WI38 (cell line): ENCODE results near the gene SYNC.
A peak's percentile ranks its signal among the peaks of the same experiment; 100 is the strongest.
"Not testable (repeated sequence)": the region's sequence is repeated elsewhere in the genome, so short reads cannot be mapped to it uniquely, and the experiment has no call there.

Experiments used
- H3K4me3 ChIP-seq: 2 replicates; pipeline ENCODE4 v1.5.1; 2011; ENCODE audit warnings: low read depth, mild to moderate bottlenecking, control low read depth, low read length
- TF ChIP-seq, protein P1 (sequence below): IDR thresholded peaks from 2 replicates; pipeline ENCODE4 v1.5.1; 2012; ENCODE audit warnings: low read depth, mild to moderate bottlenecking, control low read depth, low read length

The SYNC gene

DNA sequence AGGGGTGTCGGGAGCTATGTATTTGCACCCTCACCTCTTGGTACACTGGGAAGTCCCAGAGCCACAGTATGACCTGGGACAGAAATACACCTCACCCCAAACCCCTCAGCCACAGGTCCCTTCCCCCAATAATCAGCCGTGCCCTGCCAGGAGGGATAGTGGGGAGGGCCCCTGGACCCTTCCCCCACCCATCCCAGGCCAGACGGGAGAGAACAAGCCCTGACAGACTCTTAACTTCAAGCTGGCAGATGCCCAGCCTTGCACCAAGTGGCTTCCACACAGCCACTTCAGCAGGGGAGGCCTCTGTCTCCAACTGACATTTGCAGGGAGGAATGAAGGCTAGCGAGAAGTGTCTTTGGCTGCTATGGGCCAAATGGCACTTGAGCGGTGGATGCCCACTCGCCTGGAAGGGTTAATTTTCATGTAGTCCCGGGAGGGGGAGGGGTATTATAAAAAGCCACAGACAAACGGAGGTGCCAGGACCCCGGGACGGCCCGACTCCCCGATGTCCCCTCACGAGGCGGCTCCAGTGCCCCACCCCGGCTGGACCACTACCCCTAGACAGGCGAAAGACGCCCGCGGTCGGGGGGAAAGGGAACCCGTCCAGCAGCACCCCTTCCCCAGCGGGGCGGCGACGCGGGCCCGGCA is 495 bp downstream of the SYNC start:
- TF ChIP-seq, protein P1, sequence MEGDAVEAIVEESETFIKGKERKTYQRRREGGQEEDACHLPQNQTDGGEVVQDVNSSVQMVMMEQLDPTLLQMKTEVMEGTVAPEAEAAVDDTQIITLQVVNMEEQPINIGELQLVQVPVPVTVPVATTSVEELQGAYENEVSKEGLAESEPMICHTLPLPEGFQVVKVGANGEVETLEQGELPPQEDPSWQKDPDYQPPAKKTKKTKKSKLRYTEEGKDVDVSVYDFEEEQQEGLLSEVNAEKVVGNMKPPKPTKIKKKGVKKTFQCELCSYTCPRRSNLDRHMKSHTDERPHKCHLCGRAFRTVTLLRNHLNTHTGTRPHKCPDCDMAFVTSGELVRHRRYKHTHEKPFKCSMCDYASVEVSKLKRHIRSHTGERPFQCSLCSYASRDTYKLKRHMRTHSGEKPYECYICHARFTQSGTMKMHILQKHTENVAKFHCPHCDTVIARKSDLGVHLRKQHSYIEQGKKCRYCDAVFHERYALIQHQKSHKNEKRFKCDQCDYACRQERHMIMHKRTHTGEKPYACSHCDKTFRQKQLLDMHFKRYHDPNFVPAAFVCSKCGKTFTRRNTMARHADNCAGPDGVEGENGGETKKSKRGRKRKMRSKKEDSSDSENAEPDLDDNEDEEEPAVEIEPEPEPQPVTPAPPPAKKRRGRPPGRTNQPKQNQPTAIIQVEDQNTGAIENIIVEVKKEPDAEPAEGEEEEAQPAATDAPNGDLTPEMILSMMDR = no peak
- H3K4me3 ChIP-seq = peak overlapping the region; percentile 84

DNA sequence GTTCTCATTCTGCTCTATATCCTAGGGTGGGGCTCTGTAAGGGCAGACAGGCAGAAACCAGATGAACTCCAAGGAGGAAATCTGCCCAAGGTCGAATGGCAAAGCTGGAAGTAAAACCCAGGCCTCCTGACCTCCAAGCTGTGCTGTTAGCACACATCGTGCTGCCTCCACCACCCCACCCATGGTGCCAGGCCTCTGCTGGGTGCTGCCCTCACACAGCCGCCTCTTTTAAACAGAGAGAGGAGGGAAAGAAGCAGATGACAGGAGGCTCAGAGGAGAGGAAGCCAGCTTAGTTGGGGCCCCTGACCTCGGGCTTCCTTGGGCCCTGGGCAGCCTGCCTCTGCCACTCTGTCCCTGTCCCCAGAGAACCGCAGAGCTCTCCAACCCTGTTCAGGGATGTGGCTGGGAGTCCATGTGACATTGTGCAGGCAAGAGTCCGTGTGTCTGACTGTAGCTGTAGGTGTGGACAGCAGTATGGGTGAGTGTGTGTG is 1.1 kb downstream of the SYNC start:
- peak overlapping the region; percentile 84 for H3K4me3 ChIP-seq
- TF ChIP-seq, protein P1 = no peak

DNA sequence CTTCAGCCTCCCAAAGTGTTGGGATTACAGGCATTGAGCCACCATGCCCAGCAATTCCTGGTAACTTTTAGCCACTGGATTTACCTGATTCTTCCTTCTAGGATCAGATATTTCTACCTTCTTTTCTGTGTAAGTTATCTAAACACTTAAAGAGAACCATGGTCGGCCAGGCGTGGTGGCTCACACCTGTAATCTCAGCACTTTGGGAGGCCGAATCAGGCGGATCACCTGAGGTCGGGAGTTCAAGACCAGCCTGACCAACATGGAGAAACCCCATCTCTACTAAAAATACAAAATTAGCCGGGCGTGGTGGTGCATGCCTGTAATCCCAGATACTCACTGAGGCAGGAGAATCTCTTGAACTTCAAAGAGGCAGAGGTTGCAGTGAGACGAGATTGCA is 5.6 kb downstream of the SYNC start:
- H3K4me3 ChIP-seq = not testable (repeated sequence)

DNA sequence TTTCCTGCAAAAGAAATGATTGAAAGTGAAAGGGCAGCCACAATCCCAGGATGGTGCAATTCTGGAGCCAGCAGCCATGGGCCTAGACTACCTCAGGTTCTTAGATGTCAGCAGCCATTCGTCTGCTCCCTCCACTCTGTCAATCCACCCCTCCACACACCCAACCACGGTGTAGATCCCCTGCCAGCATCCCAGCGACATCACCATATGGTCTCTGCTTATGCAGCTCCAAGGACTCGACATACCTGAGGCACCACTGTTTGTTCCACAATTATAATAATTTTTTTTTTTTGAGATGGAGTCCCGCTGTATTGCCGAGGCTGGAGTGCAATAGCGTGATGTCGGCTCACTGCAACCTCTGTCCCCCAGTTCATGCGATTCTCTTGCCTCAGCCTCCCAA is 6.5 kb downstream of the SYNC start:
- TF ChIP-seq, protein P1 = no peak
- H3K4me3 ChIP-seq = no peak overlapping the region

DNA sequence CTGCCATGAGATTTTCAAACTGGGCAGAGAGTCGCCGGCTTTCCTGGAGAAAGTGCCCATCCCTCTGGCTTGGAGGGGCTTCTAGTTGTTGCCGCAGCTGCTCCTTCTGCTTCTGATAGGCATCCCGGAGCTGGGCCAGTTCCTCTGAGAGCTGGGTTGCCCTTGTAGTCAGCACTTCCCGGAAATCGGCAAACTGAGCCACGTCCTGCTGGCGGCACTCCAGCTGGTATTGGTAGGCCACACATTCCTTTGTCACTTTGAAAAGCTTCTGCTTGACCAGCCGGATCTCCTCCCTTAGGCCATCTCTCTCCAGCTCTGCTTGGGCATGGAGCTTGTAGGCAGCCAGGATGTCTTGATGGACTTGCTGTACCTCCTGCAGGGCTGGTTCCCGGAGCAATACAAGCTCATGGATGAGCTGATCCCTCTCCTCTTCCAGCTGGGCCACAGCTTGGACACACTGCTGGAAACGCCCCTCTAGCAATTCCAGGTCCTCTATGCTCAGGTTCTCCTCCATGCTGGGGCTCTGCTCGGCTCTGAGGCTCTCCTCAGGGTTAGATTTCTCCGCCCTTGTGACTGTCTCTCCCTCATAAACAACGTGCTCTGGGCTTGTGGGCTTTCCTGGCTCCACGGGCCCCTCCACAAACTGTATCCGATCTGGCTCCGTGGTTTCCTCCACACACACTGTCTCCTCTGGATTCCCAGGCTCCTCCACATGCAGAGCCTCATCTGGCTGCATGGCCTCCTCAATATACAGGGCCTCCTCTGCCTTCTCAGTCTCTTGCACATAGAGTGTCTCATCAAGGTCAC is 7.3 kb downstream of the SYNC start:
- H3K4me3 ChIP-seq = no peak overlapping the region
- TF ChIP-seq, protein P1 = no peak

DNA sequence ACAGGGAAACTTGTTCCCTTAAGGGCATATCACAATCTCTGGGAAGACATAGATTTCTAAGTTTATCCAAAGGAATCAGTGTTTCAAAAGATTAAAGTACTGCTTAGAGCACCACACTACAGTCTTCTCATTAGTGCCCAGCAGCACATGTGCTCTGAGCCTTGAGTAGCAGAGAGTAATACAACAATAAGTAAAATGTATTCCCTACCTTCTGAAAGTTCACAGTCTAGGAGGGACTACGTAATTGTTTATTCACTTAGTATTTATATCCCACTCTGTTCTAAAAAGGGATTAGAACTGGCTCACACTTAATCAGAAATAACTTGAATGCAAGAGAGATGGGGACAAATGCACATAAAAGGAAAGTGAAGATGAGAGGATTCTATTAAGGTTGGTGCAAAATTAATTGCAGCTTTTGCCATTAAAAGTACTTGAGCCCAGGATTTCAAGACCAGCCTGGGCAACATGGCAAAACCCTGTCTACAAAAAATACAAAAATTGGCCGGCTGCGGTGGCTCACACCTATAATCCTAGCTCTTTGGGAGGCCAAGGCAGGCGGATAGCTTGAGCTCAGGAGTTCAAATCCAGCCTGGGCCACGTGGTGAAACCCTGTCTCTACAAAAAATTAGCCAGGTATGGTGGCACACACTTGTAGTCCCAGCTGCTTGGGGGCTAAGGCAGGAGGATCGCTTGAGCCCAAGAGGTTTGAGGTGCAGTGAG is 9.0 kb downstream of the SYNC start:
- TF ChIP-seq, protein P1 = no peak

DNA sequence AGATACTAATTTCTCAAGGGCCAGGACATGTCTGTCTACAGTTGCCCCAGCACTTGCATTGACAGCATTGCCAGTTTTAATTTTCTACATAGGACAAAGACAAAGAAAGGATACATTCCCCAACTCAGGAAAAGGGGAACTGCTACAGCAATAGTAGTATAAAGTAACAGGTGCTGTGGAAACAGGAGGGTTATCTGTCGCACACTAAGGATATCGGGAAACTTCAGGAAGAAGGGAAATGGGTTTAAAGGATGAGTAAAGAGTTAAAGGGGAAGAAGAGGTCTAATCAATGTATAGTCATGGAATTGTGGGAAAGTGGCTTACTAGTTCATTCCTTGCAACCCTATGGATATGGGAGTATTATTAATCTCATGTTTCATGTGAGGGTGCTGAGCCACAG is 16.2 kb downstream of the SYNC start:
- TF ChIP-seq, protein P1 = no peak

More for the DNA sequence above, 9.0 kb downstream of the SYNC start:
- no peak overlapping the region for H3K4me3 ChIP-seq

More for the DNA sequence above, 16.2 kb downstream of the SYNC start:
- no peak overlapping the region for H3K4me3 ChIP-seq
